HCT116 (cell line): ENCODE data around the gene BRSK2. TPM values are rescaled to one million over a fixed set of nuclear protein-coding genes. Genes with fewer than 3 reads are reported as not detected.

Experiments used
- ATAC-seq: fragments of 200-7000 bp; cut with Tn5 transposase; 2 replicates; pipeline ENCODE4 v1.9.1; 2020; ENCODE audit warnings: mild to moderate bottlenecking, moderate library complexity
- BruUV-seq: library from RNA; stranded (reverse); fragments of 400-500 nt; replicated peaks from 2 replicates; lab custom pipeline; 2021; lab: Mats Ljungman, UMichigan
- CTCF ChIA-PET: fragments of 300-600 bp; sonication (Branson Sonifier 250); formaldehyde crosslinking; loops from one replicate; lab custom pipeline; 2021; ENCODE audit warnings: antibody characterized with exemption; lab: Charles Lee
- POLR2A ChIA-PET: fragments of 300-600, 350-600 bp; sonication (Branson Sonifier 250); formaldehyde crosslinking; loops from one replicate; lab custom pipeline; 2021; ENCODE audit warnings: antibody characterized with exemption; lab: Charles Lee
- RAD21 ChIA-PET, 2 experiments: fragments of 300-600 bp; sonication (Branson Sonifier 250); formaldehyde crosslinking; loops; one replicate each; lab custom pipeline; 2023; ENCODE audit warnings: low total read pairs in 2 of 2; ENCODE audit not compliant: uncharacterized antibody in 2 of 2, unreplicated experiment in 2 of 2, low non-redundant PET in 1 of 2; lab: Charles Lee
- DNase-seq: peaks from one replicate; pipeline ENCODE4 v3.0.0-alpha.2; 2010; ENCODE audit warnings: low read depth, low spot score
- H2AFZ ChIP-seq: fragments of 200-600 bp; shearing (Covaris generic), sonication (generic); 2 replicates; pipeline ENCODE4 v1.6.1; 2017; ENCODE audit warnings: low read depth, mixed run types, mixed read lengths, antibody characterized with exemption, low read length; ENCODE audit not compliant: poor library complexity, severe bottlenecking
- H3K27ac ChIP-seq: 2 replicates; pipeline ENCODE4 v1.5.1; 2012; ENCODE audit warnings: low read depth, low read length
- H3K27me3 ChIP-seq: fragments of 200-600 bp; sonication (generic); 2 replicates; pipeline ENCODE4 v1.6.1; 2016; ENCODE audit warnings: mixed run types, low read length, mixed read lengths; ENCODE audit not compliant: insufficient read depth
- H3K36me3 ChIP-seq, 2 experiments: fragments of 200-500 bp in 1 of 2; fragments of 200-600 bp in 1 of 2; sonication (Bioruptor generic) in 1 of 2; sonication (generic) in 1 of 2; 2 replicates each; pipeline versions ENCODE4 v1.5.1 to v1.6.1; 2014 to 2016; ENCODE audit warnings: low read length in 2 of 2, inconsistent platforms in 1 of 2, mixed read lengths in 1 of 2, mixed run types in 1 of 2; ENCODE audit not compliant: insufficient read depth in 2 of 2, control insufficient read depth in 1 of 2
- H3K4me1 ChIP-seq, 2 experiments: fragments of 200-600 bp in 1 of 2; sonication (generic) in 1 of 2; 2 replicates each; pipeline versions ENCODE4 v1.5.1 to v1.6.1; 2012 to 2017; ENCODE audit warnings: low read length in 2 of 2, inconsistent platforms in 1 of 2, mild to moderate bottlenecking in 1 of 2, mixed read lengths in 1 of 2, mixed run types in 1 of 2, moderate library complexity in 1 of 2; ENCODE audit not compliant: insufficient read depth in 2 of 2, control insufficient read depth in 1 of 2
- H3K4me2 ChIP-seq: fragments of 200-600 bp; sonication (generic); 2 replicates; pipeline ENCODE4 v1.6.1; 2017; ENCODE audit warnings: mixed run types, low read length, mixed read lengths
- H3K4me3 ChIP-seq, 2 experiments: fragments of 200-600 bp in 1 of 2; sonication (generic) in 1 of 2; replicated peaks in 1 of 2; 2 replicates each; pipeline ENCODE4 v1.5.1; 2011 to 2016; ENCODE audit warnings: low read length in 2 of 2, control low read depth in 1 of 2, low read depth in 1 of 2, mild to moderate bottlenecking in 1 of 2, mixed read lengths in 1 of 2, mixed run types in 1 of 2
- H3K79me2 ChIP-seq: fragments of 200-600 bp; sonication (generic); 2 replicates; pipeline ENCODE4 v1.6.1; 2017; ENCODE audit warnings: mild to moderate bottlenecking, mixed run types, low read length, moderate library complexity, mixed read lengths; ENCODE audit not compliant: insufficient read depth
- H3K9ac ChIP-seq: fragments of 200-600 bp; sonication (generic); 2 replicates; pipeline ENCODE4 v1.6.1; 2016; ENCODE audit warnings: low read length, mixed read lengths
- H3K9me2 ChIP-seq: fragments of 200-600 bp; sonication (generic), shearing (Covaris generic); 2 replicates; pipeline ENCODE4 v1.6.1; 2017; ENCODE audit warnings: mixed run types, mild to moderate bottlenecking, moderate library complexity; ENCODE audit not compliant: insufficient read depth
- H3K9me3 ChIP-seq, 2 experiments: fragments of 200-500 bp in 1 of 2; fragments of 200-600 bp in 1 of 2; sonication (Bioruptor generic) in 1 of 2; sonication (generic) in 1 of 2; 2 replicates each; pipeline ENCODE4 v1.6.1; 2014 to 2017; ENCODE audit warnings: low read length in 2 of 2, mixed read lengths in 2 of 2, inconsistent platforms in 1 of 2, low read depth in 1 of 2, mild to moderate bottlenecking in 1 of 2, mixed run types in 1 of 2, moderate library complexity in 1 of 2; ENCODE audit not compliant: control insufficient read depth in 1 of 2, insufficient read depth in 1 of 2
- H4K20me1 ChIP-seq: fragments of 200-600 bp; sonication (generic), shearing (Covaris generic); 2 replicates; pipeline ENCODE4 v1.6.1; 2017; ENCODE audit warnings: mixed run types, mild to moderate bottlenecking, moderate library complexity; ENCODE audit not compliant: insufficient read depth
- CBX3 ChIP-seq: IDR thresholded peaks from 2 replicates; pipeline ENCODE4 v1.6.1; 2012; ENCODE audit warnings: low read depth
- CEBPB ChIP-seq: IDR thresholded peaks from 2 replicates; pipeline ENCODE4 v1.6.1; 2012; ENCODE audit warnings: low read depth
- CTCF ChIP-seq, 3 experiments: fragments of 200-600 bp in 1 of 3; sonication (generic) in 1 of 3; IDR thresholded peaks in 2 of 3; conservative IDR thresholded peaks in 1 of 3; 2 replicates each; pipeline ENCODE4 v1.5.1; 2012 to 2017; ENCODE audit warnings: low read depth in 2 of 3, low read length in 2 of 3, antibody characterized with exemption in 1 of 3, borderline replicate concordance in 1 of 3, control low read depth in 1 of 3, mild to moderate bottlenecking in 1 of 3, mixed read lengths in 1 of 3, mixed run types in 1 of 3, moderate library complexity in 1 of 3; ENCODE audit not compliant: insufficient read depth in 1 of 3
- EGR1 ChIP-seq: IDR thresholded peaks from 2 replicates; pipeline ENCODE4 v1.6.1; 2012; ENCODE audit warnings: low read depth
- ELF1 ChIP-seq: IDR thresholded peaks from 2 replicates; pipeline ENCODE4 v1.6.1; 2012; ENCODE audit warnings: low read depth, borderline replicate concordance
- EZH2 ChIP-seq: fragments of 200-600 bp; sonication (generic); IDR thresholded peaks from 2 replicates; pipeline ENCODE4 v1.6.1; 2017; ENCODE audit warnings: antibody characterized with exemption, mixed run types
- EZH2phosphoT487 ChIP-seq: fragments of 200-600 bp; IDR thresholded peaks from 2 replicates; pipeline ENCODE4 v1.6.1; 2018; ENCODE audit warnings: antibody characterized with exemption, borderline replicate concordance
- POLR2A ChIP-seq: IDR thresholded peaks from 2 replicates; pipeline ENCODE4 v1.7.0; 2011; ENCODE audit warnings: borderline replicate concordance; ENCODE audit not compliant: insufficient read depth, insufficient read length; ENCODE audit errors: extremely low read depth
- POLR2AphosphoS5 ChIP-seq: IDR thresholded peaks from 2 replicates; pipeline ENCODE4 v1.6.1; 2011; ENCODE audit warnings: mild to moderate bottlenecking, low read depth, low read length, moderate library complexity
- RAD21 ChIP-seq: IDR thresholded peaks from 2 replicates; pipeline ENCODE4 v1.6.1; 2012; ENCODE audit warnings: low read depth, mild to moderate bottlenecking
- REST ChIP-seq: IDR thresholded peaks from 2 replicates; pipeline ENCODE4 v1.6.1; 2012; ENCODE audit warnings: low read depth
- SIN3A ChIP-seq: IDR thresholded peaks from 2 replicates; pipeline ENCODE4 v1.6.1; 2012; ENCODE audit warnings: low read depth
- SP1 ChIP-seq: IDR thresholded peaks from 2 replicates; pipeline ENCODE4 v1.6.1; 2012; ENCODE audit warnings: low read depth
- SRF ChIP-seq: IDR thresholded peaks from 2 replicates; pipeline ENCODE4 v1.6.1; 2012; ENCODE audit warnings: low read depth
- TCF7L2 ChIP-seq: IDR thresholded peaks from 2 replicates; pipeline ENCODE4 v1.7.0; 2011; ENCODE audit warnings: borderline replicate concordance, inconsistent platforms; ENCODE audit not compliant: insufficient read depth, insufficient read length; ENCODE audit errors: extremely low read depth
- YY1 ChIP-seq: IDR thresholded peaks from 2 replicates; pipeline ENCODE4 v1.6.1; 2011; ENCODE audit warnings: low read length, low read depth, moderate library complexity, mild to moderate bottlenecking; ENCODE audit not compliant: insufficient replicate concordance; ENCODE audit errors: extremely low read depth
- ZBTB33 ChIP-seq: IDR thresholded peaks from 2 replicates; pipeline ENCODE4 v1.6.1; 2011; ENCODE audit warnings: mild to moderate bottlenecking, low read length, moderate library complexity; ENCODE audit not compliant: insufficient replicate concordance; ENCODE audit errors: extremely low read depth
- ZNF274 ChIP-seq: fragments of 200-500 bp; sonication (Bioruptor generic); IDR thresholded peaks from 2 replicates; pipeline ENCODE4 v1.6.1; 2014; ENCODE audit warnings: mild to moderate bottlenecking, low read depth, low read length, inconsistent platforms
- intact Hi-C: fragments of 100-400 bp; cut with micrococcal nuclease; formaldehyde crosslinking; loops from 2 replicates; pipeline ENCODE4 v1.10.0; 2022
- total RNA-seq: library from RNA; stranded (reverse); gene quantifications from one replicate; pipeline ENCODE4 v1.2.1, GENCODE V29; 2021; ENCODE audit not compliant: unreplicated experiment

Gene BRSK2
- total RNA-seq, 1 experiment from 2014 or later = 14.0 TPM

GRCh38 chr11:1484061-1484671 lies 94.4 kb downstream of the BRSK2 start:
- H3K27me3 ChIP-seq = no peaks in the 10 kb centered on the region
- no peak overlapping the region for H3K27ac ChIP-seq
- H3K4me1 ChIP-seq = peaks cover 13% of the 10 kb centered on the region in 2 experiments; a peak in 2 of 4 replicates
- H3K4me2 ChIP-seq = no peak overlapping the region
- H3K9me2 ChIP-seq = no peaks in the 10 kb centered on the region
- no peak overlapping the region for H3K4me3 ChIP-seq
- ATAC-seq = no peak
- no TSS peak for BruUV-seq
- H3K36me3 ChIP-seq = no peaks in the 10 kb centered on the region
- H3K79me2 ChIP-seq = no peaks in the 10 kb centered on the region; the same call in 1 of the 2 replicates
- no peak for DNase-seq
- no peaks in the 10 kb centered on the region for H3K9me3 ChIP-seq
- H4K20me1 ChIP-seq = no peaks in the 10 kb centered on the region
- H3K9ac ChIP-seq = no peak overlapping the region
- RAD21 ChIA-PET = no interaction called here
- POLR2A ChIA-PET = no interaction called here
- CTCF ChIA-PET = no interaction called here
- TF ChIP-seq SIN3A (no peak), EZH2phosphoT487 (no peak), REST (no peak), ZNF274 (no peak), ZBTB33 (no peak), TCF7L2 (no peak), POLR2A (no peak), SRF (no peak), CTCF (IDR thresholded peaks at IDR 0.05 in 2 of 3, conservative IDR thresholded peaks at IDR 0.05 in 1 of 3; ENCODE audit: borderline replicate concordance in 1 of 3, insufficient read depth in 1 of 3, low read depth in 2 of 3, low read length in 2 of 3) (no peak), RAD21 (no peak), SP1 (no peak), CBX3 (no peak), CEBPB (no peak), YY1 (no peak), POLR2AphosphoS5 (no peak), EGR1 (no peak), EZH2 (no peak), ELF1 (no peak)
- intact Hi-C loops = no loop called here
- no peak overlapping the region for H2AFZ ChIP-seq
